ENCODE measurements around the gene BRINP3.
"Not testable (repeated sequence)": the region's sequence is repeated elsewhere in the genome, so short reads cannot be mapped to it uniquely, and the experiment has no call there.

Gene BRINP3

DNA sequence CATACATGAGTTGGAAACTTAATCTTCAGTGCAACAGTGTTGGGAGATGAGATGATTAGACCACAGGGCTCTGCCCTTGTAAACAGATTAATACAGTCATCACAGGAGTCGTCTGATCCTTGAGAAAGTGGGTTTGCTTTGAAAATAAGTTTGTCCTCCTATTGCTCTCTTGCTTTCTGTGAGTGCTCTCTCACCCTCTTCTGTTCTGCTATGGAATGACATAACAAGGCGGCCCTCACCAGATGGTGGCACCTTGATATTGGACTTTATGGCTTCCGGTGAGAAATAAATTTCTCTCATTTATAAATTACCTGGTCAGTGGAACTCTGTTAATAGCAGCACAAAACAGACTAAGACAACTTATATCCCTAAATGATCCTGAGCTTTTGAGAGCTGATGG, 353.6 kb downstream of the BRINP3 start:
- Histone ChIP-seq H3K27me3 (replicated peaks; ENCODE audit: control insufficient read depth, insufficient read depth, low read length) (no peaks in the 10 kb centered on the region), H3K4me3 (replicated peaks; ENCODE audit: low read depth, low read length) (no peak overlapping the region), H3K36me3 (ENCODE audit: control insufficient read depth, insufficient read depth, low read length) (no peaks in the 10 kb centered on the region)
- TF ChIP-seq, protein P1, sequence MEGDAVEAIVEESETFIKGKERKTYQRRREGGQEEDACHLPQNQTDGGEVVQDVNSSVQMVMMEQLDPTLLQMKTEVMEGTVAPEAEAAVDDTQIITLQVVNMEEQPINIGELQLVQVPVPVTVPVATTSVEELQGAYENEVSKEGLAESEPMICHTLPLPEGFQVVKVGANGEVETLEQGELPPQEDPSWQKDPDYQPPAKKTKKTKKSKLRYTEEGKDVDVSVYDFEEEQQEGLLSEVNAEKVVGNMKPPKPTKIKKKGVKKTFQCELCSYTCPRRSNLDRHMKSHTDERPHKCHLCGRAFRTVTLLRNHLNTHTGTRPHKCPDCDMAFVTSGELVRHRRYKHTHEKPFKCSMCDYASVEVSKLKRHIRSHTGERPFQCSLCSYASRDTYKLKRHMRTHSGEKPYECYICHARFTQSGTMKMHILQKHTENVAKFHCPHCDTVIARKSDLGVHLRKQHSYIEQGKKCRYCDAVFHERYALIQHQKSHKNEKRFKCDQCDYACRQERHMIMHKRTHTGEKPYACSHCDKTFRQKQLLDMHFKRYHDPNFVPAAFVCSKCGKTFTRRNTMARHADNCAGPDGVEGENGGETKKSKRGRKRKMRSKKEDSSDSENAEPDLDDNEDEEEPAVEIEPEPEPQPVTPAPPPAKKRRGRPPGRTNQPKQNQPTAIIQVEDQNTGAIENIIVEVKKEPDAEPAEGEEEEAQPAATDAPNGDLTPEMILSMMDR (IDR thresholded peaks at IDR 0.05; ENCODE audit: insufficient read depth, low read length, poor library complexity, severe bottlenecking): no peak
- DNase-seq (ENCODE audit: extremely low read depth, insufficient read length): no peak

DNA sequence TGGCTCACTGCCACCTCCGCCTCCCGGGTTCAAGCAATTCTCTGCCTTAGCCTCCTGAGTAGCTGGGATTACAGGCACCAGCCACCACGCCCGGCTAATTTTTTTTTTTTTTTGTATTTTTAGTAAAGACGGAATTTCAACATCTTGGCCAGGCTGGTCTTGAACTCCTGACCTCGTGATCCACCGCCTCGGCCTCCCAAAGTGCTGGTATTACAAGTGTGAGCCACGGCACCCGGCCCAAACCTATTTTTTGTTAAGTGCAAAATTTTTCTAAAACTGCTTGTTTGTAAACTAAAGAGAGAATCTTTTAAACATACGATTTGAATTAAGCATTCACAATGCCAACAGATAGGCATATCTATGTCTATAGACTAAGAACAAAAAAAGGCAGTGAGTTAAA, 357.1 kb downstream of the BRINP3 start:
- not testable (repeated sequence) for DNase-seq (ENCODE audit: extremely low read depth, insufficient read length); H3K27me3 ChIP-seq (replicated peaks; ENCODE audit: control insufficient read depth, insufficient read depth, low read length); H3K36me3 ChIP-seq (ENCODE audit: control insufficient read depth, insufficient read depth, low read length); H3K4me3 ChIP-seq (replicated peaks; ENCODE audit: low read depth, low read length)

DNA sequence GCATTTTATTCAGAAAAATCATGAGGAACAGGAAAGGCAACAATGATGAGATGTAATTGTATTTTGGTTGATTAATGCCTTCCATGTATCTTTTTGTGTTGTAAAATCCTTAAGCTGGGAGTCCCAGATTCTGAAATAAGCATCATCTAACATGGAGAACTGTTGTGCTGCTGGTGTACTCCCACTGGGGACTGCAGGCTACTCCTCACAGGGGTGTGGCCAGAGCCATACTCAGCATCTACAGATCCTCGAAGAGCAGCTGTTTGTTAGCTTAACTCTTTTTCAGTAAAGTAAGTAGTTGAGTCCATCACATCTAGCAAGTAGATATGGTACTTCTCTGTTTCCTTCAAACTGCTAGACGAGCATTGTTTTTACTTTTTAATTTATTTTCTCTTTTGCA, 358.0 kb downstream of the BRINP3 start:
- H3K4me3 ChIP-seq (replicated peaks; ENCODE audit: low read depth, low read length): no peak overlapping the region
- TF ChIP-seq, protein P1 (IDR thresholded peaks at IDR 0.05; ENCODE audit: insufficient read depth, low read length, poor library complexity, severe bottlenecking): no peak
- H3K36me3 ChIP-seq (ENCODE audit: control insufficient read depth, insufficient read depth, low read length): no peaks in the 10 kb centered on the region
- DNase-seq (ENCODE audit: extremely low read depth, insufficient read length): no peak
- H3K27me3 ChIP-seq (replicated peaks; ENCODE audit: control insufficient read depth, insufficient read depth, low read length): no peaks in the 10 kb centered on the region

DNA sequence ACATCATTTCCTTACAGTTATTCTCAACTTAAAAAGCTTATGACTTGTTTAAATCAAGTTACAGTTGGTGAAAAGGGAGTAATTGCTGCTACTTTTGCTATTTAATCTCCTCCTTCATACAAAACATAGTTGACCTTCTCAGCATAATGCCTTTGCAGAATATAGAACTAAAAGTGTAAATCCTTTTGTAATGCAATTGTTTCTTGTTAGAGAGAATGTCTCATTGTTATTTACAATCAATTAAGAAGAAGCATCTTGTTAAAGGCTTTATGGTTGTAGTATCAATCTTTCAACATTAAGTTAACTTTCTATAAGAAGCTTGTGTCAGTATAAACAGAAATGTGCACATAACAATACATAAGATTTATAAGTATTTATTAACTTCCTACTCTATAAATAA, 360.7 kb downstream of the BRINP3 start:
- Histone ChIP-seq H3K36me3 (ENCODE audit: control insufficient read depth, insufficient read depth, low read length) (no peaks in the 10 kb centered on the region), H3K27me3 (replicated peaks; ENCODE audit: control insufficient read depth, insufficient read depth, low read length) (no peaks in the 10 kb centered on the region), H3K4me3 (replicated peaks; ENCODE audit: low read depth, low read length) (no peak overlapping the region)
- TF ChIP-seq, protein P1 (IDR thresholded peaks at IDR 0.05; ENCODE audit: insufficient read depth, low read length, poor library complexity, severe bottlenecking): no peak
- no peak for DNase-seq (ENCODE audit: extremely low read depth, insufficient read length)

DNA sequence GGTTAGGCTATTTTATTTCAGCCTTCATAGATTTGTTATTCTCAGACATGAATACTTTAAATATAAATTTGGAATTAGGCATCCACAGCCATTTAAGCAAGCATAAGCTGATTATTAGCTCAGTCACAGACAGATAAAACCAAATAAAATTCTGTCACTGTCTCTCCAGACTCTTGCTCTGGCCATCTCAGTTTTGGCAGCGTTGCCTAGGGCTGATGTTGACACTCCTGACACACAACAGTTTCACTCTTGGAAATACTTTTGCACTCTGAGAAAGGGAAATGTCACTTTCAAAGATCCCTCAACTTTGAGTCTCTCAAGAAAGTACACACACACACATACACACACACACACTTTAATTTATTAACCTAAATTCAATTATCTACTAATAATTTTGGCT, 372.7 kb downstream of the BRINP3 start:
- DNase-seq (ENCODE audit: extremely low read depth, insufficient read length): no peak
- H3K4me3 ChIP-seq (replicated peaks; ENCODE audit: low read depth, low read length): no peak overlapping the region
- TF ChIP-seq, protein P1 (IDR thresholded peaks at IDR 0.05; ENCODE audit: insufficient read depth, low read length, poor library complexity, severe bottlenecking): no peak

DNA sequence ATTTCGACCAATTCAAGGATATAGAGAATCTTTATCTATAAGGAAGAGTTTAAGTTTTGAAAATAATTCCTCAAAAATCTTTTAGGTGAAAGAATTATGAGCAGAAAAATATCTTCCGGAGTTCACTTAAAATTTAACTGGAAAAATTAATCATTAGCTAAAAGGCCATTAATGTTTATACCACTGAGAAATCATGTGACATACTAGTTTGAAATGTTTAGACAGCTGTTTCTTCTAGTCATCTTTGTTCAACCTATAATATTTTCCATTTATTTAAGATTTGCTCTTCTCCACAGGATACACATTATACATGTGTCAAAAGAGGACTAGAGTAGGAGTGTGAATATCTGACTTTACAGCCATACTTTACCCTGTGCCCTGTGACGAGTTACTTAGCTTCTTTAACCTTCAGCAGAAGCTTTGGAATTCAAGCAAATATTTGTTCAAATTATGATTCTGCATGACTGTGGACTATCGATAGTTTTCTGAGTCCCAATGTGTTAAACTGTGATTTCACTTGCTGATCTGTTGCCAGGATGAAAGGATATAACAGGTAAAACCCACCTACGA, 374.8 kb downstream of the BRINP3 start:
- DNase-seq (ENCODE audit: extremely low read depth, insufficient read length): no peak
- no peaks in the 10 kb centered on the region for H3K36me3 ChIP-seq (ENCODE audit: control insufficient read depth, insufficient read depth, low read length)
- no peaks in the 10 kb centered on the region for H3K27me3 ChIP-seq (replicated peaks; ENCODE audit: control insufficient read depth, insufficient read depth, low read length)
- TF ChIP-seq, protein P1 (IDR thresholded peaks at IDR 0.05; ENCODE audit: insufficient read depth, low read length, poor library complexity, severe bottlenecking): no peak
- no peak overlapping the region for H3K4me3 ChIP-seq (replicated peaks; ENCODE audit: low read depth, low read length)

More for the DNA sequence above, 372.7 kb downstream of the BRINP3 start:
- Histone ChIP-seq H3K36me3 (ENCODE audit: control insufficient read depth, insufficient read depth, low read length) (no peaks in the 10 kb centered on the region), H3K27me3 (replicated peaks; ENCODE audit: control insufficient read depth, insufficient read depth, low read length) (no peaks in the 10 kb centered on the region)
